BE2C (cell line): Measurements from ENCODE around the gene COX7A2L.
"Not testable (repeated sequence)": the region's sequence is repeated elsewhere in the genome, so short reads cannot be mapped to it uniquely, and the experiment has no call there.

Experiments used
- DNase-seq: peaks from one replicate; pipeline ENCODE4 v3.0.0-alpha.2; 2020
- H3K27me3 ChIP-seq: fragments of 250-450 bp; sonication (Bioruptor Pico); 2 replicates; pipeline ENCODE4 v1.5.1; 2020; ENCODE audit warnings: mild to moderate bottlenecking
- H3K36me3 ChIP-seq: fragments of 250-450 bp; sonication (Bioruptor Pico); 2 replicates; pipeline ENCODE4 v1.5.1; 2020; ENCODE audit warnings: mild to moderate bottlenecking
- H3K4me1 ChIP-seq: fragments of 250-450 bp; sonication (Bioruptor Pico); 2 replicates; pipeline ENCODE4 v1.5.1; 2020
- H3K4me3 ChIP-seq: 2 replicates; pipeline ENCODE4 v1.5.1; 2011; ENCODE audit warnings: low read depth, low read length
- H3K9me3 ChIP-seq: fragments of 250-450 bp; sonication (Bioruptor Pico); 2 replicates; pipeline ENCODE4 v1.5.1; 2020
- TF ChIP-seq, protein P1 (sequence below): IDR thresholded peaks from 2 replicates; pipeline ENCODE4 v1.5.1; 2012; ENCODE audit warnings: mild to moderate bottlenecking, low read depth, low read length

COX7A2L gene

DNA sequence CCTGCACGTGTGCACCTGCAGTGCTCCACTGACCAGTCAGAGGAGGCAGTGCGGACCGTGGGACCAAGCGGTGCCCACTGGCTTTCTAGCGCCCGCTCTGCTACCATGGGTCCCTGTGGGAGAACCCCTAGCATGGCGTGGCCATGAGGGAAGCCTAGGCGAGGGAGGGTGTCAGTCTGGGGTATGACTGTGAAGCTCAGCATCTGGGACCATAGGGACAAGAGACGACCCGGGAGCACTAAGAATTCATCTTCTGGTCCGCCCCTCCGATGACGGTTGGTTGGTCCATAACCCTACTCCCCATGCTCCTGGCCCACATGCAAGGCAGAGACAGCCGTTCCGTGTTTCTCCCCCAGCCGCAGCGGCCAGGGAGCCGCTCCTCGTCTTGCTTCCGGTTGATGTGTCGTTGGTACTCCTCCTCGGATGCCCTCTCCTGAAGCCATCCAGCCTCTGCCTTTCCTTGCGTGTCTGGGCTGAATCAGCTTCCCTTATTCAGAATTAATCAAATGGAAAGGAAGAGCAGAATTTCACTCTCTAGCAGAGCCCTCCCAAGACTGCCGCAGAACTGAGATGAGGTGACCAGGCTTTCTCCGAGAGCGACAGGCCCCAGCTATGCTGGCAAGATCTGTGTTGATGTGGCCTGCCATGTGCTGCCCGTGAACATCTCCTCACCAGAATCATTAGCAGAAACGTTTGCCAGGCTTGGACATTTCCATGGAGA, 23.0 kb downstream of the COX7A2L start:
- H3K36me3 ChIP-seq = peaks cover 62% of the 10 kb centered on the region
- DNase-seq = no peak
- peaks cover 11% of the 10 kb centered on the region for H3K4me1 ChIP-seq
- TF ChIP-seq, protein P1, sequence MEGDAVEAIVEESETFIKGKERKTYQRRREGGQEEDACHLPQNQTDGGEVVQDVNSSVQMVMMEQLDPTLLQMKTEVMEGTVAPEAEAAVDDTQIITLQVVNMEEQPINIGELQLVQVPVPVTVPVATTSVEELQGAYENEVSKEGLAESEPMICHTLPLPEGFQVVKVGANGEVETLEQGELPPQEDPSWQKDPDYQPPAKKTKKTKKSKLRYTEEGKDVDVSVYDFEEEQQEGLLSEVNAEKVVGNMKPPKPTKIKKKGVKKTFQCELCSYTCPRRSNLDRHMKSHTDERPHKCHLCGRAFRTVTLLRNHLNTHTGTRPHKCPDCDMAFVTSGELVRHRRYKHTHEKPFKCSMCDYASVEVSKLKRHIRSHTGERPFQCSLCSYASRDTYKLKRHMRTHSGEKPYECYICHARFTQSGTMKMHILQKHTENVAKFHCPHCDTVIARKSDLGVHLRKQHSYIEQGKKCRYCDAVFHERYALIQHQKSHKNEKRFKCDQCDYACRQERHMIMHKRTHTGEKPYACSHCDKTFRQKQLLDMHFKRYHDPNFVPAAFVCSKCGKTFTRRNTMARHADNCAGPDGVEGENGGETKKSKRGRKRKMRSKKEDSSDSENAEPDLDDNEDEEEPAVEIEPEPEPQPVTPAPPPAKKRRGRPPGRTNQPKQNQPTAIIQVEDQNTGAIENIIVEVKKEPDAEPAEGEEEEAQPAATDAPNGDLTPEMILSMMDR = no peak; the same call in 1 of the 2 replicates
- no peaks in the 10 kb centered on the region for H3K27me3 ChIP-seq
- H3K9me3 ChIP-seq = 0 out of 2 replicates have a peak, but pooled peaks cover 3% of the 10 kb centered on the region
- no peak overlapping the region for H3K4me3 ChIP-seq

DNA sequence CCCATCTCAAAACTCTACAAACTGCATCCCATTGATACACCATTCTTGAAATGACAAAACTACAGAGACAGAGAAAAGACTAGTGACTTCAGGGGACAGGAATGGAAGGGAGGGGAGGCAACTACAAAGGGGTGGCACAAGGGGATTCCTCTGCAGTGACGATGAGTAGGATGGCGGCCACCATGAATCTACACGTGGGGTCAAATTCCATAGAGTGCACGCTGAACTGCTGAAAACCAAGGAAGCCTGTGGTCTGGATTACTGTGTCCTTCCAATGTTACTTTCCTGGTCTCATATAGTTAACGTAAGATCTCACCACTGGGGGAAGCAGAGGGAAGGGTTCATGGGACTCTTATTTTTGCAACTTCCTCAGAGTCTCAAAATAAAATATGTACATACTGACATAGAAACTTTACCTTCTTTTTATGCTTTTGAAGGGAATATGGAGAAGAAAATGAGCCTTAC, 23.6 kb downstream of the COX7A2L start:
- TF ChIP-seq, protein P1 = peak; percentile 36
- H3K4me3 ChIP-seq = no peak overlapping the region
- H3K9me3 ChIP-seq = 0 out of 2 replicates have a peak, but pooled peaks cover 3% of the 10 kb centered on the region
- peaks cover 5% of the 10 kb centered on the region for H3K4me1 ChIP-seq
- peaks cover 69% of the 10 kb centered on the region for H3K36me3 ChIP-seq
- DNase-seq = no peak
- no peaks in the 10 kb centered on the region for H3K27me3 ChIP-seq

DNA sequence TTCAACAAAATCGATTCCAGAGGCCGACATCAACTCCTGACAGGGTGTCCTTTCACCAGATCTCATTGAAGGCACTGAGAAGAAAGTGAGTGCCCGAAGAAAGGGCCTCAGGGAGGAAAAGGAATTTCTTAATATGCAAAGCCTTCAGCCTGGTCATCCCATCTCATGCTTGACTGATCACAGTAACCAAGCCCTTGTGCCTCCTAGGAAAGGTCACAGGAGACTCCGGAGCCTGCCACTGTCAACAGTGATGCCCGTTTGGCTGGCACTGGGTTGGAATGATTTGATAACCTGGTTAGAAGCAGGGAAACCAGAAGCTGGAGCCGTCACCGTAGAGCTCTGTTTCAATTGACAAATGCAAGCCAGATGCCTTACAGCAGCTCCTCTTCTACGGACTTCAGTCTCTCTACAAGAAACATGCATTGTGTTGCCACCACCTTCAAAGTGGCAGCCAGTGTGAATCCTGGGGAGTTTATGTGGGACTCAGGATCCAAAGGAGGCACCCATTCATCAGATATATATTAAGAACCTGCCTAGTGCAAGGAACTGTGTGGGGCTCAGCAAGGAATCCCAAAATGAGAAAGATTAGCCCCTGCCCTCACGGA, 24.6 kb downstream of the COX7A2L start:
- TF ChIP-seq, protein P1 = no peak
- H3K36me3 ChIP-seq = peaks cover 76% of the 10 kb centered on the region
- no peak for DNase-seq
- 0 out of 2 replicates have a peak, but pooled peaks cover 3% of the 10 kb centered on the region for H3K9me3 ChIP-seq
- H3K4me3 ChIP-seq = no peak overlapping the region
- no peaks in the 10 kb centered on the region for H3K27me3 ChIP-seq
- no peaks in the 10 kb centered on the region for H3K4me1 ChIP-seq

DNA sequence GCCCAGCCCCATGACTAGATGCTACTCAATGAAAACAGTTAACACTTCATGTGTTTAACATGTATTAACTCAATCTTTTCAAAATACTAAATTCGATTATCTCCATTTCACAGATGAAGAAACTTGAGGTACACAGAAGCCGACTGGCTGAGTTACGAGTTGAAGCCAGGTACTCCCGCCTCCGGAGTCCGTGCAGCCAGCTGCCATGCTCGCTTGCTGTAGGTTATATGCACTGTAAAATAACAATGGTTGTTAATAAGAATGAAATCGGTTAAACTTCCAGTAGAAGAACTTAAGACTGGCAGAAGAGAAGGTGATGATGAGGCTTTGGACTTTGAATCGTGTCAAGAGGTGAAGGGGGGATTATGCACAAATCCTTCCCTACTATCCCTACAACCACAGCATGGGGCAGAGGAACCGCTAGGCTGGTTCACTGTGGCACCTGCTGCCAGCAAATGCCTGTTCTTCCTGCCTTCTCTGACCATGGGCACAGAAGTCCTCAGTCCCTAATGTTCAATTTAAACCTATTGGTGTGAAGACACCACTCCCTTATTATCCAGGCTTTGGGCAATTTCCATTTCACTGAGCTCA, 25.4 kb downstream of the COX7A2L start:
- H3K36me3 ChIP-seq = peaks cover 77% of the 10 kb centered on the region

DNA sequence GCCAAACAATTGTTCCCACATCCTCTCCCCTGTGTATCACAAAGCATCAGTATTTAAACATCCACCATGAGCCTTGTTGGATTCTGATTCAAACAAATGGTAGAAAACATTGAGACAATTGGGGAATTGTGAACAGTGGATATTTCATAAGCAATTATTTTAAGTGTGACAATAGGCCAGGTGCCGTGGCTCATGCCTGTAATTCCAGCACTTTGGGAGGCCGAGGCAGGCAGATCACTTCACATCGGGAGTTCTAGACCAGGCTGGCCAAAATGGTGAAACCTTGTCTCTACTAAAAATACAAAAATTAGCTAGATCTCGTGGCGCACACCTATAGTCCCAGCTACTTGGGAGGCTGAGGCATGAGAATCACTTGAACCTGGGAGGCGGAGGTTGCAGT, 26.2 kb downstream of the COX7A2L start:
- not testable (repeated sequence) for DNase-seq, H3K9me3 ChIP-seq, H3K4me1 ChIP-seq, H3K4me3 ChIP-seq, H3K27me3 ChIP-seq
- peaks cover 78% of the 10 kb centered on the region for H3K36me3 ChIP-seq

More for the DNA sequence above, 25.4 kb downstream of the COX7A2L start:
- Histone ChIP-seq H3K4me3 (no peak overlapping the region), H3K9me3 (no peaks in the 10 kb centered on the region), H3K27me3 (no peaks in the 10 kb centered on the region), H3K4me1 (no peaks in the 10 kb centered on the region)
- TF ChIP-seq, protein P1 = no peak
- DNase-seq = no peak

DNA sequence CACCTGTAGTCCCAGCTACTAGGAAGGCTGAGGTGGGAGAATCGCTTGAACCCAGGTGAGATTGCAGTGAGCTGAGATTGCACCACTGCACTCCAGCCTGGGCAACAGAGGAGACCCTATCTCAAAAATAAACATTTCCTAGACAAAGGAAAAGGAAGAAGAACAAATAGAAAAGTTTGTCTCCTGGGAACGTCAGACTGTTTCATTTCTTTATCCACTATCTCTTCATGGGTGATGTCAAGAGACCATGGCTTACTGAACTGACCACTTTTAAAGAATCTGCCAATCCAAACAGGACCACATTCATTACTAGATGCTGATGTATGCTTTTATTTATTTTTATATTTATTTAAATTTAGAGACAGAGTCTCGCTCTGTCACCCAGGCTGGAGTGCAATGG, 26.8 kb downstream of the COX7A2L start:
- Histone ChIP-seq H3K27me3 (no peaks in the 10 kb centered on the region), H3K4me3 (no peak overlapping the region), H3K36me3 (peaks cover 85% of the 10 kb centered on the region), H3K4me1 (no peaks in the 10 kb centered on the region), H3K9me3 (no peaks in the 10 kb centered on the region)
- DNase-seq = no peak
- TF ChIP-seq, protein P1 = no peak
